H9 (cell line): ENCODE results near the gene SIM1. TPM values are rescaled to one million over a fixed set of nuclear protein-coding genes. Genes with fewer than 3 reads are reported as not detected.

Source experiments
- DNase-seq: peaks from one replicate; pipeline ENCODE4 v3.0.0-alpha.2; 2017
- H2AFZ ChIP-seq: one replicate; pipeline ENCODE4 v1.6.1; 2013; ENCODE audit warnings: mild to moderate bottlenecking, low read length, control low read depth, moderate library complexity
- H2AK5ac ChIP-seq: 2 replicates; pipeline ENCODE4 v1.6.1; 2013; ENCODE audit warnings: low read length, control low read depth, mixed read lengths; ENCODE audit not compliant: insufficient read length
- H2BK120ac ChIP-seq: one replicate; pipeline ENCODE4 v1.6.1; 2013; ENCODE audit warnings: low read depth, mild to moderate bottlenecking, low read length, control low read depth, inconsistent platforms; ENCODE audit not compliant: poor library complexity, severe bottlenecking
- H2BK12ac ChIP-seq: 2 replicates; pipeline ENCODE4 v1.6.1; 2013; ENCODE audit warnings: low read length, control low read depth, mixed read lengths, low read depth; ENCODE audit not compliant: insufficient read length
- H2BK15ac ChIP-seq: 2 replicates; pipeline ENCODE4 v1.6.1; 2013; ENCODE audit warnings: low read depth, low read length, control low read depth
- H2BK20ac ChIP-seq: one replicate; pipeline ENCODE4 v1.6.1; 2013; ENCODE audit warnings: low read depth, mild to moderate bottlenecking, low read length, control low read depth, inconsistent platforms; ENCODE audit not compliant: poor library complexity, severe bottlenecking
- H2BK5ac ChIP-seq: 2 replicates; pipeline ENCODE4 v1.6.1; 2013; ENCODE audit warnings: low read length, control low read depth, mixed read lengths; ENCODE audit not compliant: insufficient read length
- H3K14ac ChIP-seq: 2 replicates; pipeline ENCODE4 v1.6.1; 2013; ENCODE audit warnings: low read length, control low read depth; ENCODE audit not compliant: insufficient read depth
- H3K18ac ChIP-seq: 2 replicates; pipeline ENCODE4 v1.6.1; 2013; ENCODE audit warnings: low read depth, mild to moderate bottlenecking, mixed read lengths, low read length, control low read depth; ENCODE audit not compliant: insufficient read length
- H3K23ac ChIP-seq: 2 replicates; pipeline ENCODE4 v1.6.1; 2013; ENCODE audit warnings: low read length, control low read depth, mixed read lengths, low read depth; ENCODE audit not compliant: insufficient read length
- H3K23me2 ChIP-seq: 2 replicates; pipeline ENCODE4 v1.6.1; 2013; ENCODE audit warnings: low read depth, mild to moderate bottlenecking, mixed read lengths, low read length, control low read depth; ENCODE audit not compliant: insufficient read length, poor library complexity, severe bottlenecking
- H3K27ac ChIP-seq: 2 replicates; pipeline ENCODE4 v1.5.1; 2013; ENCODE audit warnings: low read length, control low read depth, mixed read lengths, low read depth; ENCODE audit not compliant: insufficient read length
- H3K27me3 ChIP-seq: 2 replicates; pipeline ENCODE4 v1.6.1; 2013; ENCODE audit warnings: low read length, control low read depth, inconsistent platforms; ENCODE audit not compliant: insufficient read depth
- H3K4ac ChIP-seq: 2 replicates; pipeline ENCODE4 v1.6.1; 2013; ENCODE audit warnings: low read depth, mild to moderate bottlenecking, control low read depth, inconsistent platforms, low read length, moderate library complexity
- H3K4me1 ChIP-seq: 2 replicates; pipeline ENCODE4 v1.6.1; 2013; ENCODE audit warnings: low read length, control low read depth, inconsistent platforms; ENCODE audit not compliant: insufficient read depth
- H3K4me2 ChIP-seq: 2 replicates; pipeline ENCODE4 v1.6.1; 2013; ENCODE audit warnings: low read length, control low read depth, mixed read lengths; ENCODE audit not compliant: insufficient read length, insufficient read depth
- H3K56ac ChIP-seq: 2 replicates; pipeline ENCODE4 v1.6.1; 2013; ENCODE audit warnings: low read depth, mild to moderate bottlenecking, mixed read lengths, low read length, control low read depth; ENCODE audit not compliant: insufficient read length
- H3K79me1 ChIP-seq: 2 replicates; pipeline ENCODE4 v1.6.1; 2013; ENCODE audit warnings: low read depth, mild to moderate bottlenecking, moderate library complexity, low read length, control low read depth, inconsistent platforms; ENCODE audit not compliant: insufficient read depth, poor library complexity, severe bottlenecking
- H3K79me2 ChIP-seq: 2 replicates; pipeline ENCODE4 v1.6.1; 2013; ENCODE audit warnings: low read length, control low read depth, inconsistent platforms; ENCODE audit not compliant: insufficient read depth
- H3K9ac ChIP-seq: 2 replicates; pipeline ENCODE4 v1.6.1; 2013; ENCODE audit warnings: low read length, control low read depth, mixed read lengths; ENCODE audit not compliant: insufficient read length; ENCODE audit errors: extremely low read depth
- H3K9me3 ChIP-seq: one replicate; pipeline ENCODE4 v1.6.1; 2013; ENCODE audit warnings: low read depth, low read length, inconsistent platforms; ENCODE audit not compliant: control insufficient read depth
- H3T11ph ChIP-seq: one replicate; pipeline ENCODE4 v1.6.1; 2013; ENCODE audit warnings: mild to moderate bottlenecking, low read length, control low read depth, inconsistent platforms
- H4K20me1 ChIP-seq: one replicate; pipeline ENCODE4 v1.6.1; 2013; ENCODE audit not compliant: control insufficient read depth, insufficient read length, insufficient read depth
- H4K5ac ChIP-seq: 2 replicates; pipeline ENCODE4 v1.6.1; 2013; ENCODE audit warnings: low read depth, mild to moderate bottlenecking, mixed read lengths, low read length, control low read depth; ENCODE audit not compliant: insufficient read length
- H4K8ac ChIP-seq: replicated peaks from 2 replicates; pipeline ENCODE4 v1.6.1; 2013; ENCODE audit warnings: low read length, control low read depth, mixed read lengths, low read depth; ENCODE audit not compliant: insufficient read length
- H4K91ac ChIP-seq: 2 replicates; pipeline ENCODE4 v1.6.1; 2013; ENCODE audit warnings: low read depth, mild to moderate bottlenecking, moderate library complexity, mixed read lengths, low read length, control low read depth; ENCODE audit not compliant: insufficient read length
- H3K27ac Mint-ChIP-seq, 3 experiments: 2 replicates in 2 of 3; 3 replicates in 1 of 3; pipeline ENCODE4 v1.8.0; 2020 to 2021; ENCODE audit warnings: mixed read lengths in 3 of 3, mild to moderate bottlenecking in 1 of 3, moderate library complexity in 1 of 3
- H3K27me3 Mint-ChIP-seq: 2 replicates; pipeline ENCODE4 v1.8.0; 2021; ENCODE audit warnings: low read depth, mild to moderate bottlenecking, moderate library complexity, mixed read lengths
- H3K36me3 Mint-ChIP-seq, 3 experiments: 2 replicates in 2 of 3; 3 replicates in 1 of 3; pipeline ENCODE4 v1.8.0; 2020 to 2021; ENCODE audit warnings: low read depth in 3 of 3, mixed read lengths in 3 of 3; ENCODE audit not compliant: insufficient read depth in 1 of 3
- H3K4me1 Mint-ChIP-seq, 2 experiments: 2 replicates each; pipeline ENCODE4 v1.8.0; 2020; ENCODE audit warnings: mixed read lengths in 2 of 2
- H3K4me3 Mint-ChIP-seq, 2 experiments: 2 replicates in 1 of 2; 3 replicates in 1 of 2; pipeline ENCODE4 v1.8.0; 2020 to 2021; ENCODE audit warnings: mild to moderate bottlenecking in 2 of 2, mixed read lengths in 2 of 2, moderate library complexity in 1 of 2
- H3K9me3 Mint-ChIP-seq, 2 experiments: 2 replicates in 1 of 2; 3 replicates in 1 of 2; pipeline ENCODE4 v1.8.0; 2020; ENCODE audit warnings: mild to moderate bottlenecking in 2 of 2, mixed read lengths in 2 of 2, moderate library complexity in 1 of 2
- WGBS: extraction: QIAGEN DNeasy Blood & Tissue Kit; methylation state at CpG from one replicate; pipeline ENCODE4 v1.1.7; 2013; ENCODE audit warnings: missing lambda C conversion rate, low lambda C conversion rate, mixed read lengths; ENCODE audit not compliant: insufficient read length; ENCODE audit errors: extremely low coverage; 5-methylcytosine and 5-hydroxymethylcytosine counted together
- total RNA-seq: library from RNA; stranded (reverse); gene quantifications from 2 replicates; pipeline ENCODE4 v1.2.1, GENCODE V29; 2021
- TF ChIP-seq, protein P1 (sequence below): fragments of 200-600 bp; sonication (generic); conservative IDR thresholded peaks from 3 replicates; pipeline ENCODE4 v1.8.0; 2021; ENCODE audit warnings: antibody characterized with exemption, mild to moderate bottlenecking

Gene SIM1
- total RNA-seq, 1 experiment from 2014 or later: not detected

DNA sequence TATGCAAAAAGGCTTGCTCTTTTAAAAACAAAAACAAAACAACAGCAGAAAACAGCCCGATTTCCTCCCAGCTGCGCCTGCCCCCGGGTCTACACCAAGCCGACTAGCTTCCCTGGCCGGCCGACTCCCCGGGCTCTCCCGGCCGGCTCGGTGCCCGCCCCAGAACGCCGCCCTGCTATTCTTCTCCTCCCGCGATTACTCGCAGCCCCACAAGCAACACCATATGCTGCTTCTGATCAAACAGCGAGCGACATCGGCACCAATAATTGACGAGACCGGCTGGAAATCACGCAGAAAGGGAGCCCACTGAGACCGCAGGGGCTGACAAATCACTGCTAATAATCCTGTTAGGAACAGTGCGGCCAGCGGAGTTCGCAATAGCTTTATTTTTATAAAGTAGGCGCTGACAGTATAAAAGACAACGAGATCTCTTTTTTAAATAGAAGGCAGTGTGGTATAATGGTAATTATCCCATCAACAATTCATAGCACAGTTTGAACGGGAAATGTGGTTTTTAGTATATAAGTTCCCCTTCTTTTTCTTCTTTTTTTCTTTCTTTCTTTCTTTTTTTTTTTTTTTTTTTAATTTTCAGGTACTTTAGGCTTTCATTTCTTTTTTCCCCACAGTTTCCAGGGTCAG lies 3.3 kb downstream of the SIM1 start:
- no peak overlapping the region for H3K56ac ChIP-seq
- no peaks in the 10 kb centered on the region for H3K79me1 ChIP-seq
- no peak overlapping the region for H2AFZ ChIP-seq
- H3K9me3 ChIP-seq: no peaks in the 10 kb centered on the region
- H3T11ph ChIP-seq: no peak overlapping the region
- no peak overlapping the region for H2AK5ac ChIP-seq
- H2BK20ac ChIP-seq: no peak overlapping the region
- no peak overlapping the region for H3K27ac Mint-ChIP-seq
- no peak overlapping the region for H3K4ac ChIP-seq
- H3K14ac ChIP-seq: no peak overlapping the region
- peaks cover 22% of the 10 kb centered on the region for H3K23me2 ChIP-seq
- H3K4me3 Mint-ChIP-seq: peak overlapping the region in 1 of 2 experiments; percentile 68; a peak in 3 of 5 replicates
- H4K20me1 ChIP-seq: no peaks in the 10 kb centered on the region
- TF ChIP-seq, protein P1, sequence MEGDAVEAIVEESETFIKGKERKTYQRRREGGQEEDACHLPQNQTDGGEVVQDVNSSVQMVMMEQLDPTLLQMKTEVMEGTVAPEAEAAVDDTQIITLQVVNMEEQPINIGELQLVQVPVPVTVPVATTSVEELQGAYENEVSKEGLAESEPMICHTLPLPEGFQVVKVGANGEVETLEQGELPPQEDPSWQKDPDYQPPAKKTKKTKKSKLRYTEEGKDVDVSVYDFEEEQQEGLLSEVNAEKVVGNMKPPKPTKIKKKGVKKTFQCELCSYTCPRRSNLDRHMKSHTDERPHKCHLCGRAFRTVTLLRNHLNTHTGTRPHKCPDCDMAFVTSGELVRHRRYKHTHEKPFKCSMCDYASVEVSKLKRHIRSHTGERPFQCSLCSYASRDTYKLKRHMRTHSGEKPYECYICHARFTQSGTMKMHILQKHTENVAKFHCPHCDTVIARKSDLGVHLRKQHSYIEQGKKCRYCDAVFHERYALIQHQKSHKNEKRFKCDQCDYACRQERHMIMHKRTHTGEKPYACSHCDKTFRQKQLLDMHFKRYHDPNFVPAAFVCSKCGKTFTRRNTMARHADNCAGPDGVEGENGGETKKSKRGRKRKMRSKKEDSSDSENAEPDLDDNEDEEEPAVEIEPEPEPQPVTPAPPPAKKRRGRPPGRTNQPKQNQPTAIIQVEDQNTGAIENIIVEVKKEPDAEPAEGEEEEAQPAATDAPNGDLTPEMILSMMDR: no peak
- peaks cover 93% of the 10 kb centered on the region for H3K27me3 ChIP-seq
- H2BK5ac ChIP-seq: no peak overlapping the region
- no CpG with 5 or more reads among the region's 29 CpGs for WGBS
- H3K4me2 ChIP-seq: peak overlapping the region; percentile 56
- no peak overlapping the region for H3K23ac ChIP-seq
- H3K27ac ChIP-seq: no peak overlapping the region
- no peak overlapping the region for H3K9ac ChIP-seq
- no peak overlapping the region for H4K8ac ChIP-seq
- no peaks in the 10 kb centered on the region for H3K36me3 Mint-ChIP-seq
- H3K4me1 ChIP-seq: peaks cover 2% of the 10 kb centered on the region; the same call in 1 of the 2 replicates
- no peak overlapping the region for H3K18ac ChIP-seq
- H4K91ac ChIP-seq: no peak overlapping the region
- H3K79me2 ChIP-seq: no peaks in the 10 kb centered on the region
- H3K27me3 Mint-ChIP-seq: no peaks in the 10 kb centered on the region; the same call in 1 of the 2 replicates
- no peak overlapping the region for H2BK12ac ChIP-seq
- no peak overlapping the region for H2BK120ac ChIP-seq
- DNase-seq: peak; percentile 69
- peaks cover 40 to 65% of the 10 kb centered on the region in 2 experiments for H3K4me1 Mint-ChIP-seq
- H3K9me3 Mint-ChIP-seq: peaks cover 0 to 10% of the 10 kb centered on the region in 2 experiments; a peak in 2 of 5 replicates
- H4K5ac ChIP-seq: no peak overlapping the region
- H2BK15ac ChIP-seq: no peak overlapping the region
